Glutamatergic neuron (in vitro differentiated cells): ENCODE results near the gene ENO4. TPM values are rescaled to one million over a fixed set of nuclear protein-coding genes. Genes with fewer than 3 reads are reported as not detected.

Source experiments
- DNase-seq: peaks from one replicate; pipeline ENCODE4 v3.0.0; 2022
- H3K27ac Mint-ChIP-seq: one replicate; pipeline ENCODE4 v1.8.0; 2020; ENCODE audit warnings: mild to moderate bottlenecking, mixed read lengths, inconsistent platforms; ENCODE audit not compliant: unreplicated experiment
- H3K27me3 Mint-ChIP-seq: one replicate; pipeline ENCODE4 v1.8.0; 2020; ENCODE audit warnings: mild to moderate bottlenecking, moderate library complexity, mixed read lengths, inconsistent platforms; ENCODE audit not compliant: unreplicated experiment
- H3K36me3 Mint-ChIP-seq: one replicate; pipeline ENCODE4 v1.8.0; 2020; ENCODE audit warnings: mild to moderate bottlenecking, mixed read lengths, inconsistent platforms; ENCODE audit not compliant: unreplicated experiment
- H3K4me1 Mint-ChIP-seq: one replicate; pipeline ENCODE4 v1.8.0; 2020; ENCODE audit warnings: mild to moderate bottlenecking, low read depth, mixed read lengths, inconsistent platforms; ENCODE audit not compliant: unreplicated experiment
- H3K4me3 Mint-ChIP-seq: one replicate; pipeline ENCODE4 v1.8.0; 2020; ENCODE audit warnings: mild to moderate bottlenecking, mixed read lengths, inconsistent platforms; ENCODE audit not compliant: unreplicated experiment
- H3K9me3 Mint-ChIP-seq: one replicate; pipeline ENCODE4 v1.8.0; 2020; ENCODE audit warnings: mild to moderate bottlenecking, moderate library complexity, mixed read lengths, inconsistent platforms; ENCODE audit not compliant: unreplicated experiment
- total RNA-seq: library from RNA; stranded (reverse); fragmentation: NEBNext Ultra II Directional; extraction: Animal tissue kit (Norgen Biotek cat#: 25700); gene quantifications from one replicate; pipeline ENCODE4 v1.2.1, GENCODE V29; 2021; ENCODE audit not compliant: unreplicated experiment
- TF ChIP-seq, protein P1 (sequence below): fragments of 200-600 bp; sonication (generic); IDR thresholded peaks from one replicate; pipeline ENCODE4 v1.5.0; 2021; ENCODE audit not compliant: partially characterized antibody, unreplicated experiment

Gene ENO4
- total RNA-seq, 1 donor from 2014 or later, result 1.3 TPM

GRCh38 chr10:116915340-116915739 is 66.0 kb downstream of the ENO4 start:
- Mint-ChIP-seq H3K27ac (no peak overlapping the region), H3K27me3 (no peaks in the 10 kb centered on the region), H3K4me3 (no peak overlapping the region), H3K9me3 (no peaks in the 10 kb centered on the region), H3K4me1 (peaks cover 8% of the 10 kb centered on the region), H3K36me3 (no peaks in the 10 kb centered on the region)
- no peak for DNase-seq
- TF ChIP-seq, protein P1, sequence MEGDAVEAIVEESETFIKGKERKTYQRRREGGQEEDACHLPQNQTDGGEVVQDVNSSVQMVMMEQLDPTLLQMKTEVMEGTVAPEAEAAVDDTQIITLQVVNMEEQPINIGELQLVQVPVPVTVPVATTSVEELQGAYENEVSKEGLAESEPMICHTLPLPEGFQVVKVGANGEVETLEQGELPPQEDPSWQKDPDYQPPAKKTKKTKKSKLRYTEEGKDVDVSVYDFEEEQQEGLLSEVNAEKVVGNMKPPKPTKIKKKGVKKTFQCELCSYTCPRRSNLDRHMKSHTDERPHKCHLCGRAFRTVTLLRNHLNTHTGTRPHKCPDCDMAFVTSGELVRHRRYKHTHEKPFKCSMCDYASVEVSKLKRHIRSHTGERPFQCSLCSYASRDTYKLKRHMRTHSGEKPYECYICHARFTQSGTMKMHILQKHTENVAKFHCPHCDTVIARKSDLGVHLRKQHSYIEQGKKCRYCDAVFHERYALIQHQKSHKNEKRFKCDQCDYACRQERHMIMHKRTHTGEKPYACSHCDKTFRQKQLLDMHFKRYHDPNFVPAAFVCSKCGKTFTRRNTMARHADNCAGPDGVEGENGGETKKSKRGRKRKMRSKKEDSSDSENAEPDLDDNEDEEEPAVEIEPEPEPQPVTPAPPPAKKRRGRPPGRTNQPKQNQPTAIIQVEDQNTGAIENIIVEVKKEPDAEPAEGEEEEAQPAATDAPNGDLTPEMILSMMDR, result no peak

GRCh38 chr10:116917481-116917880 is 68.2 kb downstream of the ENO4 start:
- Mint-ChIP-seq H3K27me3 (no peaks in the 10 kb centered on the region), H3K36me3 (no peaks in the 10 kb centered on the region), H3K4me3 (no peak overlapping the region), H3K27ac (no peak overlapping the region), H3K4me1 (peaks cover 3% of the 10 kb centered on the region), H3K9me3 (no peaks in the 10 kb centered on the region)
- TF ChIP-seq, protein P1, result no peak
- no peak for DNase-seq

DNA sequence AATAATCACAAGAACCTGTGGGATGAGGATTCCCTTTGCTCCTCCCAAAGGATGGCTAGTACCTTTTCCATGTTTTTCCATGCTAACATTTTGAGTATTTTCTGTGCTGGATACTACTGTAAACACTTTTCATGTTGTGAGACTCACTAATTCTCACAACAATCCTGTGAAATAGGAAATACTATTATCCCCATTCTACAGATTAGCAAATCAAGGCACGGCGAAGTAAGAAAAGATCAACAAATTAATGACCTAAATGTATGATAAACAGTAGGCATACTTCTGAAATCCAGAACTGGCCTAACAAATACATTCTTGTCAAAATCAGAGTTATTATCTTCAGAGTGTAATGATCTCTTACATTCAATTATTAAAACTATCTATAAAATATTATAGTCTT is 69.3 kb downstream of the ENO4 start:
- DNase-seq, result no peak
- Mint-ChIP-seq H3K9me3 (no peaks in the 10 kb centered on the region), H3K4me1 (peaks cover 3% of the 10 kb centered on the region), H3K4me3 (no peak overlapping the region), H3K27ac (no peak overlapping the region), H3K27me3 (no peaks in the 10 kb centered on the region), H3K36me3 (no peaks in the 10 kb centered on the region)
- TF ChIP-seq, protein P1, result no peak

DNA sequence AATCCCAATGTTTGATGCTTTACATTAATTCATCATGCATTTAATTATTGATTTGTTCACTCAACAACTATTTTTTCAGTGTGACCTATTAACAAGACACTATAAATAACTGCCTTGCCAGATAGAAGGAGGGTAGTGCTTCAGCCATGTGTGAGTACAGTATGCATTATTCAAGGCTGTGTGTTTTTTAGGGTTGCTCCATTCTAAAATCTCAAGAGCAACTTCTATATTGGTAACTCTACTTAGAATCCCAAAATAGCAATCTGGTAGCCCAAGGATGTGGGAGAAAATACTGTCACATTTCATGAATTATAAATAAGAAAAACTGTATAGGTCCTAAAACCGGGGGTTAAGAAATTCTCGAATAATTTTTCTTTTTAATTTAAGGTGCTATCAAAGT is 69.9 kb downstream of the ENO4 start:
- H3K4me3 Mint-ChIP-seq, result no peak overlapping the region
- H3K27ac Mint-ChIP-seq, result no peak overlapping the region
- H3K4me1 Mint-ChIP-seq, result peaks cover 3% of the 10 kb centered on the region
- DNase-seq, result no peak
- H3K9me3 Mint-ChIP-seq, result no peaks in the 10 kb centered on the region
- TF ChIP-seq, protein P1, result no peak
- H3K36me3 Mint-ChIP-seq, result no peaks in the 10 kb centered on the region
- H3K27me3 Mint-ChIP-seq, result no peaks in the 10 kb centered on the region

- Mint-ChIP-seq H3K27ac (no peak overlapping the region), H3K27me3 (no peaks in the 10 kb centered on the region), H3K4me3 (no peak overlapping the region), H3K4me1 (peaks cover 3% of the 10 kb centered on the region), H3K36me3 (no peaks in the 10 kb centered on the region), H3K9me3 (no peaks in the 10 kb centered on the region)
- DNase-seq, result no peak
- TF ChIP-seq, protein P1, result no peak
Observed at GRCh38 chr10:116919706-116920105, 70.4 kb downstream of the ENO4 start.
